Keratinocyte (primary cell): Measurements from ENCODE around the gene FTL. TPM values are rescaled to one million over a fixed set of nuclear protein-coding genes. Genes with fewer than 3 reads are reported as not detected.
A peak's percentile ranks its signal among the peaks of the same experiment; 100 is the strongest.

Source experiments
- DNase-seq: peaks from one replicate; pipeline ENCODE4 v3.0.0-alpha.2; 2011; ENCODE audit warnings: low read depth, missing footprints, low spot score
- FAIRE-seq: peaks from 2 replicates; lab custom pipeline; 2011; peaks lifted over from hg19 to GRCh38; lab: Jason Lieb, UNC
- H2AFZ ChIP-seq: 2 replicates; pipeline ENCODE4 v1.6.0; 2012; ENCODE audit warnings: low read length, control low read depth, inconsistent platforms; ENCODE audit not compliant: control insufficient read depth
- H3K27ac ChIP-seq: 2 replicates; pipeline ENCODE4 v1.5.1; 2011; ENCODE audit warnings: low read length; ENCODE audit not compliant: control insufficient read depth, insufficient read depth
- H3K27me3 ChIP-seq: 3 replicates; pipeline ENCODE4 v1.6.0; 2011; ENCODE audit warnings: low read length; ENCODE audit not compliant: control insufficient read depth, insufficient read depth; ENCODE audit errors: extremely low read depth
- H3K36me3 ChIP-seq, 2 experiments: 2 replicates in 1 of 2; 3 replicates in 1 of 2; pipeline ENCODE4 v1.5.1; 2011; ENCODE audit warnings: low read length in 2 of 2, mild to moderate bottlenecking in 1 of 2; ENCODE audit not compliant: control insufficient read depth in 2 of 2, insufficient read depth in 2 of 2; ENCODE audit errors: extremely low read depth in 1 of 2
- H3K4me1 ChIP-seq: 3 replicates; pipeline ENCODE4 v1.5.1; 2011; ENCODE audit warnings: low read length; ENCODE audit not compliant: control insufficient read depth, insufficient read depth; ENCODE audit errors: extremely low read depth
- H3K4me2 ChIP-seq: 3 replicates; pipeline ENCODE4 v1.6.0; 2011; ENCODE audit warnings: low read depth, low read length; ENCODE audit not compliant: control insufficient read depth, insufficient read depth; ENCODE audit errors: extremely low read depth
- H3K4me3 ChIP-seq, 3 experiments: fragments of 200-600 bp in 1 of 3; sonication (generic) in 1 of 3; 2 replicates in 2 of 3; 3 replicates in 1 of 3; pipeline ENCODE4 v1.5.1; 2011 to 2016; ENCODE audit warnings: low read length in 3 of 3, mild to moderate bottlenecking in 3 of 3, control low read depth in 2 of 3, inconsistent platforms in 1 of 3, low read depth in 1 of 3, mixed read lengths in 1 of 3, mixed run types in 1 of 3, moderate library complexity in 1 of 3; ENCODE audit not compliant: control insufficient read depth in 2 of 3, insufficient read depth in 2 of 3; ENCODE audit errors: extremely low read depth in 1 of 3
- H3K79me2 ChIP-seq: 2 replicates; pipeline ENCODE4 v1.6.0; 2012; ENCODE audit warnings: low read length; ENCODE audit not compliant: control insufficient read depth, insufficient read depth
- H3K9ac ChIP-seq: 3 replicates; pipeline ENCODE4 v1.6.0; 2011; ENCODE audit warnings: low read length; ENCODE audit not compliant: control insufficient read depth, insufficient read depth; ENCODE audit errors: extremely low read depth
- H3K9me1 ChIP-seq: 3 replicates; pipeline ENCODE4 v1.6.0; 2011; ENCODE audit warnings: low read length; ENCODE audit not compliant: control insufficient read depth, insufficient read depth; ENCODE audit errors: extremely low read depth
- H3K9me3 ChIP-seq: 2 replicates; pipeline ENCODE4 v1.5.1; 2012; ENCODE audit warnings: low read depth, low read length; ENCODE audit not compliant: control insufficient read depth
- H4K20me1 ChIP-seq: 3 replicates; pipeline ENCODE4 v1.6.0; 2011; ENCODE audit warnings: low read length; ENCODE audit not compliant: control insufficient read depth, insufficient read depth; ENCODE audit errors: extremely low read depth
- EZH2 ChIP-seq: IDR thresholded peaks from one replicate; pipeline ENCODE4 v1.6.1; 2012; ENCODE audit warnings: inconsistent platforms, mild to moderate bottlenecking, low read length, moderate library complexity
- dilution Hi-C: fragments of 300-500 bp; cut with MboI; formaldehyde crosslinking; loops from one replicate; pipeline ENCODE4 v1.7.0; 2020; ENCODE audit warnings: low sequenced_read_pairs; ENCODE audit not compliant: extremely low pct_ligation_motif_present
- polyA plus RNA-seq, 5 experiments: library from polyadenylated mRNA; depleted of rRNA in 3 of 5; stranded (reverse) in 3 of 5; stranded (forward) in 1 of 5; unstranded in 1 of 5; fragments of >200 nt; gene quantifications; 1 replicate in 1 of 5; 2 replicates in 3 of 5; 3 replicates in 1 of 5; pipeline versions ENCODE4 v1.2.1 to v1.2.3, GENCODE V29; 2011 to 2012; ENCODE audit warnings: missing spikeins in 2 of 5, low read depth in 1 of 5, low replicate concordance in 1 of 5
- TF ChIP-seq, protein P1 (sequence below), 3 experiments: IDR thresholded peaks in 1 of 3; conservative IDR thresholded peaks in 1 of 3; optimal IDR thresholded peaks in 1 of 3; 2 replicates in 2 of 3; 3 replicates in 1 of 3; pipeline versions ENCODE3 to v1.5.1; 2011; ENCODE audit warnings: low read length in 3 of 3, mild to moderate bottlenecking in 3 of 3, moderate library complexity in 2 of 3, control low read depth in 1 of 3, inconsistent platforms in 1 of 3; ENCODE audit not compliant: insufficient read depth in 2 of 3; ENCODE audit errors: extremely low read depth in 1 of 3

The FTL gene
- polyA plus RNA-seq, 1 donor (not counting 4 experiments of a cell fraction or from before 2014, with no cell fraction given), result 838 TPM

DNA sequence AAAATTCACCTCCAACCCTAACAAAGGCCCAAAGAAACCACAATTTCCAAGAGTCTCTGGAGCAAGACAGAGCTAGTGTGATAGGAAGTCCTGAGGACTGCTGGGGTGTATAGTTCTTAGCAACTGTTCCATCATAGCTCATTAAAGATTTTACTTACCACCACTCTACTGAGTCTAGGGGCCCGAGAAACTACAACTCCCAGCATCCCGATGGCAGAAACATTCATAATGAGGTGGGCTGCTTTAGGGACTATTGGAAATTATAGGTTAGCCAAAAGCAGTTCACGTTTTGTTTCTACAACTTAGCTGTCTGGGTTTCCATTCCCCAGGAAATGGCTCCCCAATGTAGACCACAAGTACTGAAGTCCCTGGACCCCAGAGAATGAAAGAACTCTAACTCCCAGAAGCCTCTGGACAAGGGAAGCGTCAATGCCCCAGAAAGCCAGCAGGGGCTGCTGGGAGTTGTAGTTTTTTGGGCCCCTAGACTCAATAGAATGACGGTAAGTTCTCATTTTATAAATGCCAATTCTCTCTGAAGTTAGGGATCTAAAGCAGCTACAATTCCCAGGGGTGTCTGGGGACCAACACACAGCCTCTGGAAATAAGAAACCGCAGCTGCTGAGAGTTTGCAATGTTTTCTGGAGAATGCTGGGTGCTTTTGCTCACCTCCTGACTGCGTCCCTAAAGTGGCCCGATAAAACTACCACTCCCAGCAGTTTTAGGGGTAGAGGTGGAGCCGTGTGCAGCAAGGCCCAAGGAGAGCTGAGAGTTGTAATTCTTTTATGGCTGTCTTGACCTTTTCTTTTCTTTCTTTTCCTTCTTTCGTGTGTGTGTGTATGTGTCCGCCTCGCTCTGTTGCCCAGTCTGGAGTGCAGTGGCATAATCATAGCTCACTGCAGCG, 11.1 kb downstream of the FTL start:
- Histone ChIP-seq H3K9me1 (no peaks in the 10 kb centered on the region), H3K4me3 (no peak overlapping the region), H3K27ac (no peak overlapping the region), H3K36me3 (peaks cover 22 to 24% of the 10 kb centered on the region in 2 experiments), H3K4me1 (peaks cover 16% of the 10 kb centered on the region), H3K9me3 (no peaks in the 10 kb centered on the region), H3K27me3 (no peaks in the 10 kb centered on the region), H2AFZ (no peak overlapping the region), H4K20me1 (no peaks in the 10 kb centered on the region), H3K79me2 (no peaks in the 10 kb centered on the region), H3K9ac (no peak overlapping the region), H3K4me2 (no peak overlapping the region)
- TF ChIP-seq, protein P1, sequence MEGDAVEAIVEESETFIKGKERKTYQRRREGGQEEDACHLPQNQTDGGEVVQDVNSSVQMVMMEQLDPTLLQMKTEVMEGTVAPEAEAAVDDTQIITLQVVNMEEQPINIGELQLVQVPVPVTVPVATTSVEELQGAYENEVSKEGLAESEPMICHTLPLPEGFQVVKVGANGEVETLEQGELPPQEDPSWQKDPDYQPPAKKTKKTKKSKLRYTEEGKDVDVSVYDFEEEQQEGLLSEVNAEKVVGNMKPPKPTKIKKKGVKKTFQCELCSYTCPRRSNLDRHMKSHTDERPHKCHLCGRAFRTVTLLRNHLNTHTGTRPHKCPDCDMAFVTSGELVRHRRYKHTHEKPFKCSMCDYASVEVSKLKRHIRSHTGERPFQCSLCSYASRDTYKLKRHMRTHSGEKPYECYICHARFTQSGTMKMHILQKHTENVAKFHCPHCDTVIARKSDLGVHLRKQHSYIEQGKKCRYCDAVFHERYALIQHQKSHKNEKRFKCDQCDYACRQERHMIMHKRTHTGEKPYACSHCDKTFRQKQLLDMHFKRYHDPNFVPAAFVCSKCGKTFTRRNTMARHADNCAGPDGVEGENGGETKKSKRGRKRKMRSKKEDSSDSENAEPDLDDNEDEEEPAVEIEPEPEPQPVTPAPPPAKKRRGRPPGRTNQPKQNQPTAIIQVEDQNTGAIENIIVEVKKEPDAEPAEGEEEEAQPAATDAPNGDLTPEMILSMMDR (optimal IDR thresholded peaks at IDR 0.05 in 1 of 3, IDR thresholded peaks at IDR 0.05 in 1 of 3, conservative IDR thresholded peaks at IDR 0.05 in 1 of 3; ENCODE audit: extremely low read depth in 1 of 3, insufficient read depth in 2 of 3, low read length in 3 of 3), result peak in 1 of 3 experiments; percentile 5
- no peak for TF ChIP-seq EZH2
- dilution Hi-C loops, result no loop called here
- DNase-seq (no peak), FAIRE-seq (no peak)

DNA sequence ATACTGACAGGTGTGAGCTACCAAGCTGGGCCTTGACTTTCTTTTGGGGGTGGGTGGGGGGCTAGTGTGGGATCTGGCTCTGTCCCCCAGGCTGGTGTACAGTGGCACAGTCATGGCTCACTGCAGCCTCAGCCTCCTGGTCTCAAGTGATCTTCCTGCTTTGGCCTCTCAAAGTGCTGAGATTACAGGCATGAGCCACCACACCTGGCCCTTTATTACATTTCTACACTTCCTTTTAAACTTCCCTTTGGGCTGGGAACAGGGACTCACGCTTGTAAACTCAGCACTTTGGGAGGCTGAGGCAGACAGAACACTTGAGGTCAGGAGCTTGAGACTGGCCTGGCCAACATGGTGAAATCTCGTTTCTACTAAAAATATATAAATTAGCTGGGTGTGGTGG, 12.0 kb downstream of the FTL start:
- dilution Hi-C loops, result no loop called here
- no peaks in the 10 kb centered on the region for H3K27me3 ChIP-seq
- H3K9me3 ChIP-seq, result no peaks in the 10 kb centered on the region
- H3K4me1 ChIP-seq, result peaks cover 16% of the 10 kb centered on the region
- no peak for FAIRE-seq
- DNase-seq, result no peak
- no peak overlapping the region for H3K9ac ChIP-seq
- H4K20me1 ChIP-seq, result no peaks in the 10 kb centered on the region
- no peaks in the 10 kb centered on the region for H3K9me1 ChIP-seq
- no peak overlapping the region for H3K27ac ChIP-seq
- H3K4me3 ChIP-seq, result no peak overlapping the region
- peaks cover 28 to 30% of the 10 kb centered on the region in 2 experiments for H3K36me3 ChIP-seq
- no peak overlapping the region for H2AFZ ChIP-seq
- H3K4me2 ChIP-seq, result no peak overlapping the region
- TF ChIP-seq, protein P1 (optimal IDR thresholded peaks at IDR 0.05 in 1 of 3, IDR thresholded peaks at IDR 0.05 in 1 of 3, conservative IDR thresholded peaks at IDR 0.05 in 1 of 3; ENCODE audit: extremely low read depth in 1 of 3, insufficient read depth in 2 of 3, low read length in 3 of 3), result no peak
- TF ChIP-seq EZH2, result no peak
- no peaks in the 10 kb centered on the region for H3K79me2 ChIP-seq
